Upper lobe of left lung (tissue), 4 donors: Measurements from ENCODE around the gene RASSF6.

Experiments used
- CTCF ChIP-seq, 6 experiments: fragments of 450-650 bp in 4 of 6; fragments of 200-600 bp in 2 of 6; sonication (generic) in 2 of 6; IDR thresholded peaks; one replicate each; pipeline ENCODE4 v1.5.1; 2016 to 2019; ENCODE audit warnings: antibody characterized with exemption in 6 of 6
- EP300 ChIP-seq, 4 donors: sonication (generic); formaldehyde crosslinking; IDR thresholded peaks; one replicate each; pipeline ENCODE4 v1.5.1; 2017; ENCODE audit warnings: antibody characterized with exemption in 4 of 4, control low read depth in 2 of 4
- POLR2A ChIP-seq, 4 donors: fragments of 450-650 bp; IDR thresholded peaks; one replicate each; pipeline ENCODE4 v1.5.1; 2016 to 2017; ENCODE audit warnings: antibody characterized with exemption in 4 of 4, mild to moderate bottlenecking in 2 of 4
- POLR2AphosphoS5 ChIP-seq, 2 donors: sonication (generic); formaldehyde crosslinking; IDR thresholded peaks; one replicate each; pipeline ENCODE4 v1.5.1; 2017; ENCODE audit warnings: antibody characterized with exemption in 2 of 2

GRCh38 chr4:73612032-73612431 is 8.2 kb downstream of the RASSF6 start:
- TF ChIP-seq CTCF (IDR thresholded peaks at IDR 0.05) (no peak), POLR2A (IDR thresholded peaks at IDR 0.05) (no peak), POLR2AphosphoS5 (IDR thresholded peaks at IDR 0.05) (no peak), EP300 (IDR thresholded peaks at IDR 0.05) (no peak)
